Inflammatory macrophage treated with lipopolysaccharide for 1 hour (primary cell): ENCODE results near the gene ZCCHC24.
"Not testable (repeated sequence)": the region's sequence is repeated elsewhere in the genome, so short reads cannot be mapped to it uniquely, and the experiment has no call there.

Experiments
- DNase-seq, 2 donors: peaks; one replicate each; pipeline ENCODE4 v3.0.0-alpha.2; 2020 to 2022

ZCCHC24 gene

GRCh38 chr10:79340646-79341244 lies 104.7 kb downstream of the ZCCHC24 start:
- DNase-seq: no peak

- no peak for DNase-seq
These were observed 106.2 kb downstream of the ZCCHC24 start for GRCh38 chr10:79339266-79339665.

GRCh38 chr10:79337783-79338469 lies 107.5 kb downstream of the ZCCHC24 start:
- DNase-seq: not testable (repeated sequence)

- DNase-seq: no peak
These were observed 108.7 kb downstream of the ZCCHC24 start for GRCh38 chr10:79336739-79337138.

- no peak for DNase-seq
These were observed 109.1 kb downstream of the ZCCHC24 start for GRCh38 chr10:79336276-79336675.

- no peak for DNase-seq
These were observed 109.8 kb downstream of the ZCCHC24 start for GRCh38 chr10:79335470-79336235.

- DNase-seq: no peak
These were observed 110.3 kb downstream of the ZCCHC24 start for GRCh38 chr10:79335094-79335469.

- no peak for DNase-seq
These were observed 110.9 kb downstream of the ZCCHC24 start for GRCh38 chr10:79334573-79334972.

- peak in 1 of 2 donors; percentile 20 for DNase-seq
These were observed 111.9 kb downstream of the ZCCHC24 start for GRCh38 chr10:79333513-79333912.

- DNase-seq: not testable (repeated sequence)
These were observed 112.7 kb downstream of the ZCCHC24 start for GRCh38 chr10:79332610-79333315.
